Testis (tissue), 2 donors: ENCODE results near the gene EDIL3.

ENCODE experiments used
- CTCF ChIP-seq, 3 experiments: fragments of 450-650 bp in 2 of 3; fragments of 200-600 bp in 1 of 3; sonication (generic) in 1 of 3; IDR thresholded peaks; one replicate each; pipeline ENCODE4 v1.5.1; 2016 to 2019; ENCODE audit warnings: antibody characterized with exemption in 3 of 3, mild to moderate bottlenecking in 2 of 3, moderate library complexity in 1 of 3
- POLR2A ChIP-seq: fragments of 450-650 bp; IDR thresholded peaks from one replicate; pipeline ENCODE4 v1.6.1; 2017; ENCODE audit warnings: antibody characterized with exemption, mild to moderate bottlenecking, moderate library complexity

DNA sequence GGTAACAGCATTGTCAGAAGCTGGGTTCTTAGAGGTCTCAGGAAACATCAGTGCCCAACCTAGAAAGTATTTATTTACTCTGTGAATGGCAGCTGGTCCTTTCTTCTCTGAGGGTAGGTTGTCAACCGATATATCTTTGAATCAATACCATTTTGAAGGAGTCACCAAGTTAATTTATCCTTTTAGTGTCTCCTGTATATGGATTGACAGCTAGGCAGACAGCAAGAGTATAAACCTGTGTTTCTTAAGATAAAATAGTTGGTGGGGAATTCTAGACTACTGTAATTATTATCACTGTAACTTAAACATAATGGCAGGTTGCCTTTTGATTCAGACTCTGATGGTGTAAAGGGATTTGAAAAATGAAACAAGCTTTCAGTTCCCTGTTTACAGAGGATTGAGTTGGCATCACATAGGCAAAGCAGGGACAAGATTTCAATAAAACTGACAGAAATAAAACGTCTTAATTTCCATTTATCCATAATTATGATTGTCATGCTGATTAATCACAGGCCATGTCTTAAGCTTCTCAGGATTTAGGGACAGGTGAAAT is 473.2 kb downstream of the EDIL3 start:
- TF ChIP-seq CTCF (IDR thresholded peaks at IDR 0.05), result no peak
- no peak for TF ChIP-seq POLR2A
